Embryonic facial prominence (tissue), 1 donor: ENCODE results near the gene SLC2A9.
"Not testable (repeated sequence)": the region's sequence is repeated elsewhere in the genome, so short reads cannot be mapped to it uniquely, and the experiment has no call there.

Experiments used
- DNase-seq: peaks from one replicate; pipeline ENCODE4 v3.0.0-alpha.2; 2016; ENCODE audit errors: extremely low spot score

The SLC2A9 gene

GRCh38 chr4:9997886-9998285 is 23.4 kb downstream of the SLC2A9 start:
- DNase-seq: no peak

- no peak for DNase-seq
These were observed 24.8 kb downstream of the SLC2A9 start for GRCh38 chr4:9996319-9997110.

- DNase-seq: no peak
These were observed 26.9 kb downstream of the SLC2A9 start for GRCh38 chr4:9994246-9994847.

GRCh38 chr4:9989918-9990635 is 31.2 kb downstream of the SLC2A9 start:
- DNase-seq: no peak

GRCh38 chr4:9988933-9989332 is 32.4 kb downstream of the SLC2A9 start:
- DNase-seq: no peak

- no peak for DNase-seq
These were observed 32.9 kb downstream of the SLC2A9 start for GRCh38 chr4:9988363-9988749.

- no peak for DNase-seq
These were observed 33.4 kb downstream of the SLC2A9 start for GRCh38 chr4:9987749-9988362.

- DNase-seq: no peak
These were observed 36.7 kb downstream of the SLC2A9 start for GRCh38 chr4:9984621-9985020.

- no peak for DNase-seq
These were observed 38.1 kb downstream of the SLC2A9 start for GRCh38 chr4:9983211-9983610.

- DNase-seq: not testable (repeated sequence)
These were observed 39.4 kb downstream of the SLC2A9 start for GRCh38 chr4:9981899-9982298.

GRCh38 chr4:9980898-9981297 is 40.4 kb downstream of the SLC2A9 start:
- no peak for DNase-seq

- no peak for DNase-seq
These were observed 42.1 kb downstream of the SLC2A9 start for GRCh38 chr4:9979101-9979701.

- DNase-seq: no peak
These were observed 43.7 kb downstream of the SLC2A9 start for GRCh38 chr4:9977518-9978031.

- DNase-seq: no peak
These were observed 44.5 kb downstream of the SLC2A9 start for GRCh38 chr4:9976781-9977180.

GRCh38 chr4:9976293-9976692 is 45.0 kb downstream of the SLC2A9 start:
- DNase-seq: no peak

GRCh38 chr4:9971711-9972110 is 49.6 kb downstream of the SLC2A9 start:
- no peak for DNase-seq

GRCh38 chr4:9970399-9971011 is 50.8 kb downstream of the SLC2A9 start:
- DNase-seq: no peak

GRCh38 chr4:9969526-9970398 is 51.5 kb downstream of the SLC2A9 start:
- no peak for DNase-seq

GRCh38 chr4:9968472-9968871 is 52.8 kb downstream of the SLC2A9 start:
- no peak for DNase-seq

- no peak for DNase-seq
These were observed 56.4 kb downstream of the SLC2A9 start for GRCh38 chr4:9964879-9965278.
